HG03139 (cell line): ENCODE measurements around the gene CYP26A1.
"Not testable (repeated sequence)": the region's sequence is repeated elsewhere in the genome, so short reads cannot be mapped to it uniquely, and the experiment has no call there.

Experiments used
- ATAC-seq: cut with Tn5 transposase; IDR thresholded peaks from one replicate; pipeline ENCODE4 v1.9.1; 2021; ENCODE audit not compliant: unreplicated experiment

Gene CYP26A1

GRCh38 chr10:93077860-93078337 is 4.2 kb downstream of the CYP26A1 start:
- ATAC-seq: no peak

- no peak for ATAC-seq
Observed at GRCh38 chr10:93079663-93080349, 6.1 kb downstream of the CYP26A1 start.

- no peak for ATAC-seq
Observed at GRCh38 chr10:93080350-93081046, 6.8 kb downstream of the CYP26A1 start.

GRCh38 chr10:93081318-93081717 is 7.6 kb downstream of the CYP26A1 start:
- ATAC-seq: no peak

GRCh38 chr10:93081834-93082233 is 8.1 kb downstream of the CYP26A1 start:
- no peak for ATAC-seq

- no peak for ATAC-seq
Observed at GRCh38 chr10:93083743-93084539, 10.2 kb downstream of the CYP26A1 start.

- no peak for ATAC-seq
Observed at GRCh38 chr10:93085272-93085859, 11.7 kb downstream of the CYP26A1 start.

- ATAC-seq: no peak
Observed at GRCh38 chr10:93086289-93086688, 12.6 kb downstream of the CYP26A1 start.

- no peak for ATAC-seq
Observed at GRCh38 chr10:93087846-93088245, 14.2 kb downstream of the CYP26A1 start.

- no peak for ATAC-seq
Observed at GRCh38 chr10:93088466-93088865, 14.8 kb downstream of the CYP26A1 start.

- no peak for ATAC-seq
Observed at GRCh38 chr10:93090619-93091018, 16.9 kb downstream of the CYP26A1 start.

GRCh38 chr10:93091960-93092359 is 18.3 kb downstream of the CYP26A1 start:
- ATAC-seq: no peak

- ATAC-seq: no peak
Observed at GRCh38 chr10:93095225-93095624, 21.5 kb downstream of the CYP26A1 start.

- no peak for ATAC-seq
Observed at GRCh38 chr10:93096901-93097300, 23.2 kb downstream of the CYP26A1 start.

- ATAC-seq: no peak
Observed at GRCh38 chr10:93097386-93097785, 23.7 kb downstream of the CYP26A1 start.

- ATAC-seq: no peak
Observed at GRCh38 chr10:93098816-93099215, 25.1 kb downstream of the CYP26A1 start.

GRCh38 chr10:93099670-93100069 is 26.0 kb downstream of the CYP26A1 start:
- no peak for ATAC-seq

- ATAC-seq: not testable (repeated sequence)
Observed at GRCh38 chr10:93101148-93101547, 27.5 kb downstream of the CYP26A1 start.

GRCh38 chr10:93103953-93104352 is 30.3 kb downstream of the CYP26A1 start:
- ATAC-seq: no peak

- no peak for ATAC-seq
Observed at GRCh38 chr10:93106631-93107072, 33.0 kb downstream of the CYP26A1 start.

GRCh38 chr10:93110472-93111146 is 36.9 kb downstream of the CYP26A1 start:
- ATAC-seq: no peak
